T follicular helper cell (primary cell): ENCODE data around the gene HTR7.
"Not testable (repeated sequence)": the region's sequence is repeated elsewhere in the genome, so short reads cannot be mapped to it uniquely, and the experiment has no call there.

ENCODE experiments used
- DNase-seq: peaks from one replicate; pipeline ENCODE4 v3.0.0-alpha.2; 2020; ENCODE audit warnings: low read depth

HTR7 gene

DNA sequence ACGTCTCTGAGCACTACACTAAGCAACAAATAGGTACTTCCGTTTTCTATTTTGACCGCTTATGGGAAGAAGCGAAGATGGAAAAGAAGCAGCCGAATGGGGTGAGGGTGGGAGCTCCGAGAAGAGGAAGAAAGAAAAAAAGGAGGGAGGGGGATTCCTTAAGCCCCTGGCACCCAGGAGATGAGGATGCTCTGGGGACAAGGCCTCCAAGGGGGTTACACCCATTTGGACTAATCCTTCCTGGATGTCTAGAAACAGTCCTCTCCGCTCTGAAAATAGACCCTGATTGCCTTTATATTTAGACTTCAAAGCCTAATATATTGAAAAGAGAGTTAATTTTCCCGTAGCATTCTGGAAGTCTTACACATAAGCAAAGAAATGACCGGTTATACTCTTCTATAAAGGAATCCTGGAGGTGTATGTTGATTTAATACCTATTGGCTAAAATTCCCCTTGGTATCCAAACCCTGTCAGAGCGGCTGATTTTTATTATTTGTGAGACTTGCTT lies 676 bp upstream of the HTR7 start:
- DNase-seq: no peak

DNA sequence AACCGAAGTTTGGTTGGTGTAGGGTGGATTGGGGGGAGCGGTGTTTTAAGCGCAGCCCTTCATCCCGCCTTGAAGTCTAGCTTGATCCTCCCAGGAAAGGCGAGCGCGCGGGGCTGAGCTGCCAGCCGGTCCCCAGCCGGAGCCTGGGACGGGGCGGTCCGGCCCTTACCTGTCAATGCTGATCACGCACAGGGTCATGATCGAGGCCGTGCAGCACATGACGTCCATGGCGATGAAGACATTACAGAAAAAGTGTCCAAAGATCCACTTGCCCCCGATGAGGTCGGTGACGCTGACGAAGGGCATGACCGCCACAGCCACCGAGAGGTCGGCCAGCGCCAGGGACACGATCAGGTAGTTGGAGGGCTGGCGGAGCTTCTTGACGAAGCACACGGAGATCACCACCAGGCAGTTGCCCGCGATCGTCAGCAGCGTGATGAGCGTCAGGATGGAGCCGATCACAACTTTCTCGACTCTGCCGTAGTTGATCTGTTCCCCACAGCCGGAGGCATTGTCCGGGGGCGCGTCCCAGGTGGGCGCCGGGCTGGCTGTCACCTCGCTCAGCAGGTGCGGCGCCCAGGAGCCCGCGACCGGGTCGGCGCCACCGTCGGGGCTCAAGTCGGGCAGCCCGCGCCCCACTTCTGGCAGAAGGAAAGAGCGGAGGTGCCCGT lies 740 bp downstream of the HTR7 start:
- DNase-seq: no peak

DNA sequence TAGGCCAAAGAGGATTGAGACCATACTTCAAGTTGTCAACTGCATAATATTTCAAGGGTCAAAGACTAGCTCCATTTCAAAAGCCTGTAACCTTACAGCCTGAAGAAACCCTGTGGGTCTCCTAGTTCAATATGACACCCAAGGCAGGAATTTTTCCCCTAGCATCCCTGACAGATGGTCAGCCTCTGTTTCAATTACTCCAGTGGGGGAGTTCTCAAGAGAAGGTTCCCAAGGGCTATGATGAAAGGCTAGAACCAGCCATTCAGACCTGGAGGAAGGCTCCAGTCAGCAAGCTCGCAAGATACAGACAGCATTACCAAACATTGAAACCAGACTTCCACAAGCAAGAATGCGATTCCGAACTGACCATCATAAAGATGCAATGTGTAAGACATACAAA lies 1.6 kb downstream of the HTR7 start:
- no peak for DNase-seq

DNA sequence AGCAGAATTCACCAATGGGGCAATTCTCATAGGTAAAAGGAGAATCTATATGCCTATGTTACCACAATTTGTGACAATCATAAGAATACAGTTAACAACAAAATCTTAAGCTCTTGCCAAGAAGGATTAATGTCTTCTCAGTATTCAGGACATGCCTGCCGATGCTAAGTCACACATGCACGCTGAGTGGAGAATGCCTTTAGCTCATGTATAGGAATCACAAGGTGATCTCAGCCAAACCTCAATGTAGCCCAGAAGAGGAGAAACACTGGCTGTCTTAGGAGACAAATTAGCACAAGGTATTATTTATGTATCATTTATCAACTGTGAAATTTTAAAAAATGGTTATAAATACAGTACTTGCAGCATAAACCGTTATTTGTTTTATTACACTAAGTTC lies 2.7 kb downstream of the HTR7 start:
- DNase-seq: no peak

DNA sequence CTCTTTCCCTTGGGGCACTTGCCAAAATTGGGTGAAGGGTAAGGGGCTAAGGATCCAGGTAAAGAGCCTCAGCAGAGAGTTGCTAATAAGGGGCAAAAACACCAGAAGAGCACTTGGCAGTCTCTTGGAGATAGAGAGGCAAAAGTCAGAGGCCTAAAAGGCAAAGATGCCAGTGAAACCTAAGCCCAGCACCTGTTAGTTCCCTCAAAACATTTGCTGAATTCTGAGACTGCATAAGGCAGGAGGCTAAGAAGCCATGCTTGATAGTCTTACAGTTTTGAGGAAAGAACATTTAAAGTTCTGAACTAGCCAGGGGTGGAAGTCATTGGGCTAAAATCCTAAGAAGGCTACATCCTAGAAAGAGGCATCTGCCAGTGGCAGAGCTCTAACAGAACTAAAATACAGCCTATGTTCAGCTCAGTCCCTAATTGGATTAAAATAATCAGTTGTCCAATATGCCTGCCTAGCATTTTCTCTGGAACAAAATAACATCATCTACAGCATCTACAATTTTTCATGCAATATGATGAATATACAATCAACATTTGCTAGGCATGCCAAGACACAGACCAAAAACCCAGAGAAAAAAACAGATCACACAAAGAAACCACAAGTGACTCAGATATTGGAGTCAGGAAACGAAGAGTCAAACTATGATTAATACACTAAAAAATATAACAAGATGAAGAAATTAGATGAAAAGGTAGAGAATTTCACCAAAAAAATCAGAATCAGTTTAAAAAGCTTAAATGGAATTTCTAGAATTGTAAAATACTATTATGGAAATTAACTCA lies 7.7 kb downstream of the HTR7 start:
- DNase-seq: no peak

DNA sequence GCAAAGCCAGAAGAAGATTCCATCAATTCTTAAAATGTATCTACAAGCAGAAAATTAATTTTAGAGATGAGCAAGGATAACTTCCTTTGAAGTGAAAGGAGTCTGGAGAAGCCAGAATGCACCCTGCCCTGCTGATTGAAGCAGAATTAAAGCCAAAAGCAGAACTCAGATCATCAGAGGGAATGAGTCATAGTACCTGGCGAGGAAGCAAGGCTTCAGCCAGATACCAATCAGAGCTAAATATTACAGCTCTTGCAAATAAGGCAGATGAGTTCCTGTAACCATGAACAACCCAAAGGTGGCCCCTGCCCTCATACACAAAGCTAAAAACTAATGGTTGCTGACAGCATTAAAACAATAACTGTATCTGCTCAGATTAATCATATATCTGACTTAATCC lies 10.4 kb downstream of the HTR7 start:
- no peak for DNase-seq

DNA sequence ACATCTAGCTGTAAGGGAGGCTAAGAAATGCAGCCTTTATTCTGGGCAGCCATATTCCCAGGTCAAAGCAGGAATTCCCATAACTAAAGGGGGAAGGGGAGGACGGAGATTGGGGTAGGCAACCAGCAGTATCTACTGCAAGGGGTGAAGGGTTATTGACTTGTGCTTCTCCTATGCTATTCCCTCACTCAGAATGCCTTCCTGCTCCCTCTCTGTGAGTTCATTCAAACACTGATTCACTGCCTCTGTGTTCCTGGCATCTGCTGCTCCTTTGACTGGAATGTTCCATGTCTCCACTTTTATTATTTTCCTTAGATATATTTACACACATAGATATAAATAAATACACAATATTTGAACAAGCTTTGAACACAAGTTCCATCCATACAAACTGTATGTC lies 11.1 kb downstream of the HTR7 start:
- DNase-seq: no peak

DNA sequence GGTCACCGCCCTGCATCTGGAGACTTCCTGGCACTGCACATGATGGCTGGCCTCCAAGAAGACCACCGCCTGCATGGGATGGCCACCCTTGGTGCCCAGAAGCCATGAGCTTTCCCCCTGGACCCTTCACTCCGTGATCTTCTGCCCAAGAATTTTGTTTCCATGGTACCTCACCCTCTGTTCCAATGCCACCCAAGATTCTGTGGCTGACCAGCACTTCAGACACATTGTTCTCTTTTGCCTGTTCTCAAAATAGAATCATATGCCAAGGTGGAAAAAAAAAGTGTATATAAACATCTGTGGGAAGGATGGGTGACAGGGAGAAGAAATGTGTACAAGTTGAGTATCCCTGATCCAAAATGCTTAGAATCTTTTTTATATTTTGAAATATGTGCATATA lies 12.1 kb downstream of the HTR7 start:
- no peak for DNase-seq

DNA sequence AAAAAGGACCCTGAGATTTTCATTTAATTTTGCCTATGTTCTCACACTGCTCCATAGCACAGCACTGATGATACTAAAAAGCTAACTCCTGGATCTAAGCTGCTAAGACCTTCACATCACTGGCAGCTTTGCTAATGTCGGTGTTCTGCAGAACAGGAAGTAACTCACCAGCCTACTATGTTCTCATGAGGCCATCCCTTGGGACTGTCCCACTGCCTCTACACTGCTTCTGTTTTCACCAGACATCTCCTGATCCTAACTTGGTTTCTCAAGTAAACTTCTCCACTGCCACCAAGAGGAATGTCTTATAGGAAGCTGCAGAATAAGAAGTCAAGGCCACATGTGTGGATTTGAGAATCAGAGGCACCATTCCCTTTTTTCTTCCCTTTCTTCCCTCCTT lies 15.1 kb downstream of the HTR7 start:
- DNase-seq: no peak

DNA sequence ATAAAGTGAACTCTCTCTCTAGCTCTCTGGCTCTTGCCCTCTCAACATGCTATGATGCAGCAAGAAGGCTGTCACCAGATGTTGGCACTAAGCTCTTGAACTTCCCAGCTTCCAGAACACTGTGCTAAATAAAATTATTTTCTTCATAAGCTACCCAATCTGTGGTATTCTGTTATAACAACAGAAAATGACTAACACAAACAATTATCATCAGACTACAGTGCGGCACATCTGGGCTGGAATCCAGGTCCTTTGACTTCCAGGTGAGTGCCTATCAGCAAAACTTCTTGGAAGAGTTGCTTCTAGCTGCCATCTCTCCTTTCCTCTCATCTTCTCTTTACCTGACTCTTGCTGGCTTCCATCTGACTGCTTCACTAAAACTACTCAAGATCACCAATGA lies 20.4 kb downstream of the HTR7 start:
- DNase-seq: no peak

DNA sequence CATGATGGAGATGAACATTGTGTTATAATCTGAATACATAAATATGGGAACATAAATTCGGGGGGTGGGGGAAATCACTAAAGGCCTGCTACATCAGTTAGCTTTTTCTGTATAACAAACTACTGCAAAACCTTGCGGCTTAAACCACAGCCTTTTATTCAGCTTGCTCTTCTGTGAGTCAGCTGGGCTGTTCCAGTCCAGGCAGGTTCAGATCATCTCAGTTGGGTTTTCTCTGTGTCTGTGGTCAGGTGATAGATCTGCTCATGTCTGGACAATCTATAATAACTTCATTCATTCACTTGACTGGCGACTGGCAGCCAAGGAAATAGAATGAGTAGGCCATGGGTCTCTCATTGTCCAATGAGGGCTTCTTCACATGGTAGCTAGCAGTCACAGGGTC lies 23.5 kb downstream of the HTR7 start:
- DNase-seq: no peak

DNA sequence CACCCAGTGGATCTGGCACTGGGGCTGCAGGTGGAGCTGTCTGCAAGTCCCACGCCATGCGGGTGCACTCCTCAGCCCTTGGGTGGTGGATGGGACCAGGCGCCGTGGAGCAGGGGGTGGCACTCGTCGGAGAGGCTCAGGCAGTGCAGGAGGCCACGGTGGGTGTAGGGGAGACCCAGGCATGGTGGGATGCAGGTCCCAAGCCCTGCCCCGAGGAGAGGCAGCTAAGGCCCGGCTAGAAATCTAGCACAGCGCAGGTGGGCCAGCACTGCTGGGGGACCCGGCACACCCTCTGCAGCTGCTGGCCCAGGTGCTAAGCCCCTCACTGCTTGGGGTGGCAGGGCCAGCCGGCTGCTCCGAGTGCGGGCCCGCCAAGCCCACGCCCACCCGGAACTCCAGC lies 25.7 kb downstream of the HTR7 start:
- DNase-seq: no peak

DNA sequence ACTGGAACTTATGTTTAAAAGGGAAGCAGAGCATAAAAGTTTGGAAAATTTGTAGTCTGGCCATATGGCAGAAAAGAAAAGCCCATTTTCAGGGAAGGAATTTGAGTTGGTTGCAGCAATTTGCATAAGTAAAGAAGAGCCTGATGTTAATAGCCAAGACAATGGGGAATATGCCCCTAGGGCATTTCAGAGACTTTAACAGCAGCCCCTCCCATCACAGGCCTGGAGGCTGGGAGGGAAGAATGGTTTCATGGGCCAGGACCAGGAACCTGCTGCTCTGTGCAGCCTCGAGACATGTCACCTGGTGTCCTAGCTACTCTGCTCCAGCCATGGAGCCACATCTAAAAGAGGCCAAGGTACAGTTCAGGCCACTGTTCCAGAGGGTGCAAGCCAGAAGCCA lies 35.3 kb downstream of the HTR7 start:
- DNase-seq: no peak

DNA sequence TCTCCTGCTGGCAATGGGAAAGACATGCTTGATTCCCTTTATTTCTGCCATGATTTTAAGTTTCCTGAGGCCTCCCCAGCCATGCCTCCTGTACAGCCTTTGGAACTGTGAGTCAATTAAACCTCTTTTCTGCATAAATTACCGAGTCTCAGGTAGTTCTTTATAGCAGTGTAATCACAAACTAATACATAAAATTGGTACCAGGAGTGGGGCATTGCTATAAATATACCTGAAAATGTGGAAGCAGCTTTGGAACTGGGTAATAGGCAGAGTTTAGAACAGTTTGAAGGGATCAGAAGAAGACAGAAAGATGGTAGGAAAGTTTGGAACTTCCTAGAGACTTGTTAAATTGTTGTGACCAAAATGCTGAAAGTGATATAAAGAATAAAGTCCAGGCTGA lies 36.0 kb downstream of the HTR7 start:
- DNase-seq: not testable (repeated sequence)

DNA sequence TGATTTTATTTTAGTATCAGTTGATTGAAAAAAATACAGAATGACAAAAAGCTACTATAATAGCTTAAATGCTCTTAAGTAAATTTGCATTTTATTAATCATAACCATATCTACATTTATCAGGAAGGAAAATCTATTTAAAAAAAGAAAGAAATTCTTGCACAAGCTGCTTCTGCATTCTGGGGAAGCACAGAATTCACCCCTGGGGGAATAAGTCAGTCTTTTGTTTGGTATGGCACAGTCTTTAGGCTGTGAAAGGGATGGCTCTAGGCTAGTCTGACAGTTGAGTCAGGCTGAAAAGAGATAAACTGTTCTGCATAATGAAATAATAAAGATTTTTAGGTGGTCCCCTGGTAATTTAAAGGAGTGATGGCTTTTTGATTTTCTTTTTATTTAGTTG lies 37.9 kb downstream of the HTR7 start:
- DNase-seq: no peak

DNA sequence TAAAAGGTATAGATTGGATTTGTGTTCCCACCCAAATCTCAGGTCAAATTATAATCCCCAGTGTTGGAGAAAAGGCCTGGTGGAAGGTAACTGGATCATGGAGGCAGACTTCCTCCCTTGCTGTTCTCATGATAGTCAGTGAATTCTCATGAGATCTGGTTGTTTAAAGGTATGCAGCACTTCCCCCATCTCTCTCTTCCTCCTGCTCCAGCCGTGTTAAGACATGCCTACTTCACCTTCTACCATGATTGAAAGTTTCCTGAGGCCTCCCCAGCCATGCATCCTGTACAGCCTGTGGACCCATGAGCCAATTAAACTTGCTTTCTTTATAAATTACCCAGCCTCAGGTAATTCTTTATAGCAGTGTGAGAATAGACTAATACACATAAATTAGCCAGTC lies 39.1 kb downstream of the HTR7 start:
- DNase-seq: no peak

DNA sequence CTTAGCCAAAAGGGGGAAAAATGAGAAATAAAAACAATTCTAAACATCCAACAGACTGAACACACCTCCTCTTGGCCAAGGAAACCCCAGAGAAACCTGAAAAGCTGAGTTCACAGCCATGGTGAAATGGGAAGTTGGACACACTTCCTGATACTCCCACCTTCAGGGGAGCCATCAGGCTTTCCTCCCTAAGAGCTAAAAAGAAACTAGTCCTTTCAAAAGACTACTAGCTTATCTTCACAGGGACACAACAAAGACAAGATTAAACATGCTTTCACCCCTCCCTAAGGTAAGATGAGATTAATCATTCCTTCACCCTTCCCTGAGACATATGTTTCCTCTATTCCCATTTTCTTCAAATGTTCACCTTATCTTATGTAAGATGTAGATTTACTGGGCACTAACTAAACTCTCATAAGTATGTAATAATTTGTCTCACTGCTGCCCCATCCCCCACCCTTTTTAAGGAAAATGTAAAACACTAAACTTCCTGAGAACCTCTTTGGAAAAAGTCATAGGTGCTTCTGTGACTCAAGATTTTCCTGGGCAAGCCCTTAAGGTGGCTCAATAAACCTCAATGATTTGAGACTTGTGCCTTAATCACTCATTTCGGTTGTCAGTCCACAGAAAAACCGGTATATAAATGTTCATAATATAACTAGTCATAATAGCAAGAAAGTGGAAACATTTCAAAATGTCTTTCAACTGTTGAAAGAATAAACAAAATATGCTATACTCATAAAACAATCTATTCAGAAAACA lies 40.5 kb downstream of the HTR7 start:
- DNase-seq: no peak

DNA sequence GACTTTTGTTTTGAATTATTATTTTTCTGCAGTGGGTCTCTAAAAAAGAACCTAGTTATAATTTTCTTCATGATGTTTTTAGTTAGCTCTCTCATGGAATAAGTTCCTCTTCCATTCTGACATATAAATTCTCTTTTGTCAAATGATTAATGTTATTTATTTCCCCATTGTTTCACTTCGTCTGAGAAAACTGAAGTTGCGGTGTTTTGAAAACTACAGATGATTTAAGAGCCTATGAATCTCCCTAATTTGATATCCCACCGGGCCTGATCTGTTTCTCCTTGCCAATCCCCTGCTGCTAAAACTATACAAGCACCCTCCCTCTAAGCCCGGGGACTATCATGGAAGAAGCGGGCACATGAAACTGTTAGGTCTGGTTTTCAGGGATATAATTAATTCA lies 41.4 kb downstream of the HTR7 start:
- no peak for DNase-seq

DNA sequence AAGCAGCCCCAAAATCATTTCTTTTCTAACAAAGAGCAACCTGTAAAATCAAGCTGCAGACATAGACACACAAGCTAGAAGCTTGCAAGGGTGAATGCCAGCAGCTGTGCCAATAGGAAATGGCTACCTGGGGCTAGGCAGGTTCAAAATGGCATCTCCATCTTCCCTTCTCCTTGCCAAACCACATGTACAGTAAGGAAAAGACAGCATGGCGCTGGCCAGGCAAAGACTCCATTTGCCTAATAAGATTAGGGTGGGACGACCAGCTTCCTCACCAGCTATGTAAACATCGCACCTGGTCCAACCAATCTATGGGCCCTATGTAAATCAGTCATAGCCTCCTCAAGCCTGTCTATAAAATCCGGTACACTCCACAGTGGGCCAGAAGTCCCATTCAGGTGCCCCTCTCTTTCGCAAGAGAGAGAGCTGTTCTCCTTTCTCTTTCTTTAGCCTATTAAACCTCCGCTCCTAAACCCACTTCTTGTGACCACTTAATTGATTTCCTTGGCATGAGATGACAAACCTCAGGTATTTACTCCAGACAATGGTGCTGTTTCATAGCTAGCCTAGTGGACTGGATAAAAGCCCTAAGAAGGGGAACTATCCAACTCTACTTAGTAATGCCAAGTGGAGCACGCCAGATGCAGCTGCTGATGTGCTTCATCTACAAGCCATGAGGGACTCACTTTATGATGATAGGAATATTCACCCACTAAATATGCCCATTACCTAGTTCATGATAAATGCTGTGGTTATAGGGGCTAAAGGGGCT lies 44.1 kb downstream of the HTR7 start:
- DNase-seq: no peak

DNA sequence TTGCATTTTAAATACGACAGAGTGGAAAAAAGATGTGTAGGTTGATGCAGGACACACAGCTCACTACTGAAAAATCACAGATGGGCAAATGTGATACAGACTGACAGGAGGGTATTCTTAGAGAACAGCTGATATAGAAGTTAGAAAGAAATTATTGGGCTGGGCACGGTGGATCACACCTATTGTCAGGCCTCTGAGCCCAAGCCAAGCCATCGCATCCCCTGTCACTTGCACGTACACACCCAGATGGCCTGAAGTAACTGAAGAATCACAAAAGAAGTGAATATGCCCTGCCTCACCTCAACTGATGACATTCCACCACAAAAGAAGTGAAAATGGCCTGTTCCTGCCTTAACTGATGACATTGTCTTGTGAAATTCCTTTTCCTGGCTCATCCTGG lies 50.7 kb downstream of the HTR7 start:
- not testable (repeated sequence) for DNase-seq

DNA sequence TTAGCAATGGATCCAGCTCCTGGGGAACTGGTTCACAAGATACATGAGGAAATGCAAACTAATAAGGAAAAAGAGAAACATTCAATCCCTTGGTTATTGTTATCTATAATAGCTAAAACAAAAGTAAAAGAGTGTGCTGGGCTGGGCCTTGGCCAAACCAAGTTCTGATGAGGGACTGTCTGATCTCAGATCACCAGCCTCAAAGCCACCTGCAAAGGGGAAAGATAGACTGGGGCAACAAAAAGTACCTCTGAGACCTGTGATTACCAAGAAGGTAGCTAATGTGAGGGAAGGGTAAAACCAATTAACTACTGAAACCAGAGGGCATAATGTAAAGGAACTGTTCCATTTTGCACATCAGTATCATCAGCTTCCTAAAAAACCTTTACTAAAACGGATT lies 51.2 kb downstream of the HTR7 start:
- no peak for DNase-seq

DNA sequence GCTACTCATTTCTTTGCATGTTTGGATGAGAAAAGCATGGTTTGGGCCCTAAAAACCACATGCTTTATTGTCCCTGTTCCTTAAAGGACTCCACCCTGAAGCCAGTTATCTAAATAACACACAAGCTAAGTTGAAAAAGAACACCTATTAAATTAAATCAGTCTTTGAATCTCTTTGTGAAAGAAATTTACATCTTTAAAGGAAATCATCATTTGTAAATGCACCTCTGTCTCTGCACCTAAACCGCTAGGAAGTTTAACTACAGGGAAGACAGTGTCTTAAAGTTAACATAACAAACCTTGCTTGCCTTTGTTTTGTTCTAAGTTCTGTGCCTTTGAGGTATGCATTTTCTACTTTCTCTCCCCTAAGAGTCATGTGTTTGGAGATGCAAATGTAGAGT lies 52.6 kb downstream of the HTR7 start:
- no peak for DNase-seq
